Kidney epithelial cell (primary cell): ENCODE measurements around the gene UBAC1. TPM values are rescaled to one million over a fixed set of nuclear protein-coding genes. Genes with fewer than 3 reads are reported as not detected.

ENCODE experiments used
- DNase-seq: peaks from one replicate; pipeline ENCODE4 v3.0.0-alpha.2; 2010; ENCODE audit warnings: low read depth
- H3K27me3 ChIP-seq: 2 replicates; pipeline ENCODE4 v1.6.0; 2011; ENCODE audit warnings: low read length; ENCODE audit not compliant: control insufficient read depth, insufficient read depth
- H3K36me3 ChIP-seq: 2 replicates; pipeline ENCODE4 v1.5.1; 2011; ENCODE audit warnings: low read length; ENCODE audit not compliant: control insufficient read depth, insufficient read depth
- H3K4me3 ChIP-seq: 2 replicates; pipeline ENCODE4 v1.5.1; 2011; ENCODE audit warnings: low read depth, mild to moderate bottlenecking, control low read depth, low read length
- CTCF ChIP-seq: IDR thresholded peaks from 2 replicates; pipeline ENCODE4 v1.5.1; 2011; ENCODE audit warnings: mild to moderate bottlenecking, moderate library complexity, low read length, control low read depth, inconsistent platforms; ENCODE audit not compliant: insufficient read depth, poor library complexity, severe bottlenecking
- total RNA-seq: library from RNA; depleted of rRNA; stranded (reverse); fragments of >200 nt; gene quantifications from 2 replicates; pipeline ENCODE4 v1.2.3, GENCODE V29; 2015

The UBAC1 gene
- total RNA-seq, 1 donor from 2014 or later = 42.6 TPM

- no peak overlapping the region for H3K4me3 ChIP-seq
- TF ChIP-seq CTCF = no peak
- no peaks in the 10 kb centered on the region for H3K36me3 ChIP-seq
- no peaks in the 10 kb centered on the region for H3K27me3 ChIP-seq
- DNase-seq = no peak
These were observed 42.4 kb upstream of the UBAC1 start for GRCh38 chr9:136003411-136004218.

- no peaks in the 10 kb centered on the region for H3K27me3 ChIP-seq
- H3K4me3 ChIP-seq = no peak overlapping the region
- H3K36me3 ChIP-seq = no peaks in the 10 kb centered on the region
- no peak for TF ChIP-seq CTCF
- DNase-seq = no peak
These were observed 41.7 kb upstream of the UBAC1 start for GRCh38 chr9:136002881-136003280.

- Histone ChIP-seq H3K4me3 (no peak overlapping the region), H3K36me3 (no peaks in the 10 kb centered on the region), H3K27me3 (no peaks in the 10 kb centered on the region)
- TF ChIP-seq CTCF = no peak
- DNase-seq = no peak
These were observed 41.0 kb upstream of the UBAC1 start for GRCh38 chr9:136002215-136002614.

- no peak for DNase-seq
- Histone ChIP-seq H3K27me3 (no peaks in the 10 kb centered on the region), H3K4me3 (no peak overlapping the region), H3K36me3 (no peaks in the 10 kb centered on the region)
- TF ChIP-seq CTCF = no peak
These were observed 40.1 kb upstream of the UBAC1 start for GRCh38 chr9:136001231-136001630.

- Histone ChIP-seq H3K4me3 (no peak overlapping the region), H3K27me3 (no peaks in the 10 kb centered on the region), H3K36me3 (no peaks in the 10 kb centered on the region)
- TF ChIP-seq CTCF = no peak
- no peak for DNase-seq
These were observed 37.4 kb upstream of the UBAC1 start for GRCh38 chr9:135998410-135999071.
